Astrocyte (in vitro differentiated cells and primary cell): ENCODE measurements around the gene UBE2E2. TPM values are rescaled to one million over a fixed set of nuclear protein-coding genes. Genes with fewer than 3 reads are reported as not detected.

Experiments
- DNase-seq: peaks from one replicate; pipeline ENCODE4 v3.0.0-alpha.2; 2010; ENCODE audit warnings: low read depth
- FAIRE-seq: peaks from 2 replicates; lab custom pipeline; 2011; peaks lifted over from hg19 to GRCh38; lab: Jason Lieb, UNC
- H2AFZ ChIP-seq: 2 replicates; pipeline ENCODE4 v1.6.0; 2012; ENCODE audit warnings: low read depth, low read length, inconsistent platforms
- H3K27ac ChIP-seq: 2 replicates; pipeline ENCODE4 v1.5.1; 2011; ENCODE audit warnings: low read depth, low read length, inconsistent platforms
- H3K27me3 ChIP-seq: 2 replicates; pipeline ENCODE4 v1.6.0; 2011; ENCODE audit warnings: low read length, inconsistent platforms; ENCODE audit not compliant: insufficient read depth
- H3K36me3 ChIP-seq: 2 replicates; pipeline ENCODE4 v1.5.1; 2011; ENCODE audit warnings: low read length, inconsistent platforms; ENCODE audit not compliant: insufficient read depth
- H3K4me1 ChIP-seq: 2 replicates; pipeline ENCODE4 v1.5.1; 2011; ENCODE audit warnings: low read length, inconsistent platforms; ENCODE audit not compliant: insufficient read depth
- H3K4me2 ChIP-seq: 2 replicates; pipeline ENCODE4 v1.6.0; 2012; ENCODE audit warnings: low read length, inconsistent platforms
- H3K4me3 ChIP-seq: 2 replicates; pipeline ENCODE4 v1.5.1; 2011; ENCODE audit warnings: low read depth, mild to moderate bottlenecking, low read length, inconsistent platforms; ENCODE audit not compliant: insufficient read depth
- H3K79me2 ChIP-seq: 2 replicates; pipeline ENCODE4 v1.6.0; 2012; ENCODE audit warnings: mild to moderate bottlenecking, low read length, inconsistent platforms; ENCODE audit not compliant: insufficient read depth
- H3K9ac ChIP-seq: 2 replicates; pipeline ENCODE4 v1.6.0; 2012; ENCODE audit warnings: mild to moderate bottlenecking, low read length, inconsistent platforms
- H3K9me3 ChIP-seq: 2 replicates; pipeline ENCODE4 v1.5.1; 2012; ENCODE audit warnings: low read depth, mild to moderate bottlenecking, low read length, inconsistent platforms; ENCODE audit not compliant: insufficient read depth
- H4K20me1 ChIP-seq: 2 replicates; pipeline ENCODE4 v1.6.0; 2012; ENCODE audit warnings: low read length, inconsistent platforms; ENCODE audit not compliant: insufficient read depth
- H3K27ac Mint-ChIP-seq: one replicate; pipeline ENCODE4 v1.8.0; 2021; ENCODE audit warnings: mild to moderate bottlenecking, mixed read lengths; ENCODE audit not compliant: unreplicated experiment
- H3K27me3 Mint-ChIP-seq: one replicate; pipeline ENCODE4 v1.8.0; 2021; ENCODE audit warnings: low read depth, mixed read lengths; ENCODE audit not compliant: unreplicated experiment
- H3K36me3 Mint-ChIP-seq: one replicate; pipeline ENCODE4 v1.8.0; 2021; ENCODE audit warnings: low read depth, mixed read lengths; ENCODE audit not compliant: unreplicated experiment
- H3K4me1 Mint-ChIP-seq: one replicate; pipeline ENCODE4 v1.8.0; 2021; ENCODE audit warnings: low read depth, mixed read lengths; ENCODE audit not compliant: unreplicated experiment
- H3K4me3 Mint-ChIP-seq: one replicate; pipeline ENCODE4 v1.8.0; 2021; ENCODE audit warnings: mild to moderate bottlenecking, moderate library complexity, mixed read lengths; ENCODE audit not compliant: unreplicated experiment
- H3K9me3 Mint-ChIP-seq: one replicate; pipeline ENCODE4 v1.8.0; 2021; ENCODE audit warnings: mild to moderate bottlenecking, mixed read lengths; ENCODE audit not compliant: unreplicated experiment
- EZH2 ChIP-seq: IDR thresholded peaks from 2 replicates; pipeline ENCODE4 v1.6.1; 2012; ENCODE audit warnings: mild to moderate bottlenecking, low read length, inconsistent platforms; ENCODE audit not compliant: insufficient read depth
- total RNA-seq: library from RNA; stranded (reverse); gene quantifications from 2 replicates; pipeline ENCODE4 v1.2.1, GENCODE V29; 2021
- TF ChIP-seq, protein P1 (sequence below): IDR thresholded peaks from 2 replicates; pipeline ENCODE4 v1.5.1; 2011; ENCODE audit warnings: low read depth, mild to moderate bottlenecking, inconsistent platforms, low read length, moderate library complexity; ENCODE audit not compliant: insufficient read depth

Gene UBE2E2
- total RNA-seq, 1 donor from 2014 or later, result 89.8 TPM

DNA sequence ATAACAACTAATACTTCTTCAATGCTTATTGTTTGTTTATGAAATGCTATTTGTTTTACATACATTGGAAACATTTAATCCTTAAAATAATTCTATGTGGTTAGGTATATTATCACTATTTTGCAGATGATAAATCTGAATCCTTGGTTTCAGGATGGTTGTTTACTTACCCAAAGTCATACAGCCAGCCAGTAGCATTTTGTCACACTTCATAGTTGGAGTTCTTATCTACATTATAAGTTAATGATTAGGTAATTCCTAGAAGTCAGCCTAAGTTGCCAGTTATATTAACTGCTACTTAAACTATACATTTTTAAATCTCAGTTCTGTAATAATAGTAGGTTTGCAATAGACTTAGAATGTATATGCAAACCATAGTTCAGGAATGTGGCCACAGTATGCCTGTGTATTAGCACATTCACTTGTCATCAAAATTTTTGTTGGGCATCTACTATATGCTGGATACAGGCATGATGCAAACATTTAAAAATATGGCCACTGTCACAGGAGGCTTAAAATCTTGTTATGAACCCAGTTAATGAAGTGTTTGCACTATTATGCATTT is 187.9 kb downstream of the UBE2E2 start:
- H4K20me1 ChIP-seq, result peaks cover 25% of the 10 kb centered on the region
- TF ChIP-seq, protein P1, sequence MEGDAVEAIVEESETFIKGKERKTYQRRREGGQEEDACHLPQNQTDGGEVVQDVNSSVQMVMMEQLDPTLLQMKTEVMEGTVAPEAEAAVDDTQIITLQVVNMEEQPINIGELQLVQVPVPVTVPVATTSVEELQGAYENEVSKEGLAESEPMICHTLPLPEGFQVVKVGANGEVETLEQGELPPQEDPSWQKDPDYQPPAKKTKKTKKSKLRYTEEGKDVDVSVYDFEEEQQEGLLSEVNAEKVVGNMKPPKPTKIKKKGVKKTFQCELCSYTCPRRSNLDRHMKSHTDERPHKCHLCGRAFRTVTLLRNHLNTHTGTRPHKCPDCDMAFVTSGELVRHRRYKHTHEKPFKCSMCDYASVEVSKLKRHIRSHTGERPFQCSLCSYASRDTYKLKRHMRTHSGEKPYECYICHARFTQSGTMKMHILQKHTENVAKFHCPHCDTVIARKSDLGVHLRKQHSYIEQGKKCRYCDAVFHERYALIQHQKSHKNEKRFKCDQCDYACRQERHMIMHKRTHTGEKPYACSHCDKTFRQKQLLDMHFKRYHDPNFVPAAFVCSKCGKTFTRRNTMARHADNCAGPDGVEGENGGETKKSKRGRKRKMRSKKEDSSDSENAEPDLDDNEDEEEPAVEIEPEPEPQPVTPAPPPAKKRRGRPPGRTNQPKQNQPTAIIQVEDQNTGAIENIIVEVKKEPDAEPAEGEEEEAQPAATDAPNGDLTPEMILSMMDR, result no peak
- no peak for TF ChIP-seq EZH2
- H3K27me3 Mint-ChIP-seq, result no peaks in the 10 kb centered on the region
- H3K36me3 Mint-ChIP-seq, result peaks cover 7% of the 10 kb centered on the region
- FAIRE-seq (no peak), DNase-seq (no peak)
- no peaks in the 10 kb centered on the region for H3K36me3 ChIP-seq
- no peak overlapping the region for H3K4me2 ChIP-seq
- H3K27ac ChIP-seq, result no peak overlapping the region
- H3K9me3 Mint-ChIP-seq, result peaks cover 6% of the 10 kb centered on the region
- no peak overlapping the region for H3K4me3 ChIP-seq
- no peaks in the 10 kb centered on the region for H3K4me1 ChIP-seq
- H2AFZ ChIP-seq, result no peak overlapping the region
- H3K9ac ChIP-seq, result no peak overlapping the region
- H3K79me2 ChIP-seq, result peaks cover 4% of the 10 kb centered on the region
- peaks cover 2% of the 10 kb centered on the region for H3K4me1 Mint-ChIP-seq
- H3K9me3 ChIP-seq, result no peaks in the 10 kb centered on the region
- H3K4me3 Mint-ChIP-seq, result no peak overlapping the region
- H3K27me3 ChIP-seq, result no peaks in the 10 kb centered on the region
- no peak overlapping the region for H3K27ac Mint-ChIP-seq

DNA sequence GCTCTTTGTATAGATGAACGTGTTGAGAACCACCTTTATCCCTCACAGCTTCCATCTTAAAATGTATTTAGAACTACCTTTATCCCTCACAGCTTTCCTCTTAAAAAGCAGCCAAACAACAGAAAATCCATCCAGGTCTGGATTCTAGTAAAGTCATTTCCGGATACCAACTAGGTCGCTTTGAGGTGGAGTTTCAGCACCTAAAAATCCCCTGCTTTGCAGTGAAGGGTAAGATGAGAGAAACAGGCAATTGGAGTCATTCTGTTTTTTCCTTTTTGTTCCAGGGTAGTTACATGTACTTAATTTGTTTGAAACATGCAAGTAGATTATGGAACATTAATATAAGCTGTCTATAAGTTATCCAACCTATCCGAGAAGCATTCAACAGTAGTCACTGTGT is 192.0 kb downstream of the UBE2E2 start:
- FAIRE-seq (no peak), DNase-seq (no peak)
- Mint-ChIP-seq H3K4me1 (peaks cover 6% of the 10 kb centered on the region), H3K4me3 (no peak overlapping the region), H3K27me3 (no peaks in the 10 kb centered on the region), H3K9me3 (peaks cover 5% of the 10 kb centered on the region), H3K27ac (no peak overlapping the region), H3K36me3 (peaks cover 4% of the 10 kb centered on the region)
- TF ChIP-seq, protein P1, result no peak
- TF ChIP-seq EZH2, result no peak
- no peaks in the 10 kb centered on the region for H3K27me3 ChIP-seq
- no peaks in the 10 kb centered on the region for H3K36me3 ChIP-seq
- H3K4me2 ChIP-seq, result no peak overlapping the region
- peaks cover 20% of the 10 kb centered on the region for H4K20me1 ChIP-seq
- peaks cover 4% of the 10 kb centered on the region for H3K79me2 ChIP-seq
- no peak overlapping the region for H3K4me3 ChIP-seq
- H3K27ac ChIP-seq, result no peak overlapping the region
- no peak overlapping the region for H2AFZ ChIP-seq
- no peak overlapping the region for H3K9ac ChIP-seq
- H3K9me3 ChIP-seq, result no peaks in the 10 kb centered on the region
- no peaks in the 10 kb centered on the region for H3K4me1 ChIP-seq

DNA sequence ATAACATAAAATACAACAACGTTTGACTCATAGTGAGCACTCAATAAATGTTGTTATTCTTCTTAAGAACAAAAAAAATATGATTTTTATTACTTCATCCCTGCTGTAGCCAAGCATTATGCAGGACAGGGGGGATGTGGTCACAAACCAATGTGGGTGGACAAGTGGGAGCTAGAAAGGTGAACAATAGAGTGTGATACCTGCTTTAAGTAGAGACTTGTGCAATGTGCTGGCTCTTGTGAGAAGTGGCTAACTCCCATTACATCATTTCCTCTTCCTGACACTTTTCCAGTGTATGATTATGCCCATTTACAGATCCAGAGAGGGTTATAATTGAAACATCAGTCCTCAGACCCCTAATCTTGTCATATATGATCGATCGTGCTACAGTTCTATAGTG is 193.6 kb downstream of the UBE2E2 start:
- DNase-seq, result no peak
- no peak overlapping the region for H3K4me2 ChIP-seq
- no peaks in the 10 kb centered on the region for H3K27me3 ChIP-seq
- peaks cover 26% of the 10 kb centered on the region for H4K20me1 ChIP-seq
- no peak for TF ChIP-seq EZH2
- TF ChIP-seq, protein P1, result no peak
- no peaks in the 10 kb centered on the region for H3K79me2 ChIP-seq
- no peaks in the 10 kb centered on the region for H3K36me3 Mint-ChIP-seq
- H3K4me3 Mint-ChIP-seq, result no peak overlapping the region
- no peaks in the 10 kb centered on the region for H3K27me3 Mint-ChIP-seq
- no peak overlapping the region for H3K4me3 ChIP-seq
- H3K27ac Mint-ChIP-seq, result no peak overlapping the region
- no peaks in the 10 kb centered on the region for H3K9me3 ChIP-seq
- H3K9ac ChIP-seq, result no peak overlapping the region
- H3K36me3 ChIP-seq, result no peaks in the 10 kb centered on the region
- no peak overlapping the region for H2AFZ ChIP-seq
- no peak overlapping the region for H3K27ac ChIP-seq
- H3K4me1 ChIP-seq, result no peaks in the 10 kb centered on the region
- peaks cover 12% of the 10 kb centered on the region for H3K4me1 Mint-ChIP-seq
- no peaks in the 10 kb centered on the region for H3K9me3 Mint-ChIP-seq
- no peak for FAIRE-seq
